GM18505 (cell line): ENCODE measurements around the gene OARD1.
"Not testable (repeated sequence)": the region's sequence is repeated elsewhere in the genome, so short reads cannot be mapped to it uniquely, and the experiment has no call there.

Source experiments
- ATAC-seq: cut with Tn5 transposase; IDR thresholded peaks from one replicate; pipeline ENCODE4 v1.9.1; 2021; ENCODE audit not compliant: unreplicated experiment
- POLR2A ChIP-seq: IDR thresholded peaks from 4 replicates; pipeline ENCODE4 v1.6.1; 2011; ENCODE audit warnings: borderline replicate concordance; ENCODE audit not compliant: insufficient read depth, insufficient read length; ENCODE audit errors: extremely low read depth

OARD1 gene, protein sequence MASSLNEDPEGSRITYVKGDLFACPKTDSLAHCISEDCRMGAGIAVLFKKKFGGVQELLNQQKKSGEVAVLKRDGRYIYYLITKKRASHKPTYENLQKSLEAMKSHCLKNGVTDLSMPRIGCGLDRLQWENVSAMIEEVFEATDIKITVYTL

GRCh38 chr6:41071923-41072835 is at the start of gene OARD1:
OARD1 (minus strand) TSS chr6:41072356; CDS start chr6:41071634, 722 bp downstream.
- peak; percentile 56 for ATAC-seq
- peak; percentile 71 for TF ChIP-seq POLR2A

- TF ChIP-seq POLR2A, result no peak
- ATAC-seq, result no peak
These were observed 47.9 kb upstream of the OARD1 start for GRCh38 chr6:41120058-41120457.

DNA sequence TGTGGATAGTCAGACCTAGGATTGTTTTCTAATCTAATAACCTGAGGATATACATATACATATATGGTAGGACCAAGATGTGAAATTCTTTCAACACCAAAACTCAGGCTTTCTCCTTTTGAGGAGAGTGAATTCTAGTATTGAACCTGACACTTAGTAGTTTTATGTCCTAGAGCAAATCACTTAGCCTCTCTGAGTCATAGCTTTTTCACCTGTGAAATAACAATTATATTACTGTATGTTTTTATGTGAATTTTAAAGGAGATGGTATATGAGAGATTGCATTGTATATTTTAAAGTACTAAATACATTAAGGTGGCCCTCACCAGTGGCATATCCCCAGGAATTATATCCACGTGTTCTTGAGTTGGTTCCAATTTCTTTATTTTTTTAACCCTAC is 47.4 kb upstream of the OARD1 start:
- no peak for ATAC-seq
- TF ChIP-seq POLR2A, result no peak

DNA sequence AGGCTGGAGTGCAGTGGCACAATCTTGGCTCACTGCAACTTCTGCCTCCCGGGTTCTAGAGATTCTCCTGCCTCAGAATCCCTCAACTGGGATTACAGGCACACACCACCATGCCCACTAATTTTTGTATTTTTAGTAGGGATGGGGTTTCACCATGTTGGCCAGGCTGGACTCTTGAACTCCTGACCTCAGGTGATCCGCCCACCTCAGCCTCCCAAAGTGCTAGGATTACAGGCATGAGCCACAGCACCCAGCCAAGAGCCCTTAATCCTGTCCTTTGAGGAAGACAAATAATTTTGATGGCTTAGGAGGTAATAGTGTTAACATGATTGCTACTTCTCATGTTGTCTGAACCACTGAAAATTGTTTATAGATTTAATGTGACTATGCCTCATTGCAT is 42.9 kb upstream of the OARD1 start:
- not testable (repeated sequence) for ATAC-seq

- no peak for ATAC-seq
- no peak for TF ChIP-seq POLR2A
These were observed 38.9 kb upstream of the OARD1 start for GRCh38 chr6:41111017-41111416.

DNA sequence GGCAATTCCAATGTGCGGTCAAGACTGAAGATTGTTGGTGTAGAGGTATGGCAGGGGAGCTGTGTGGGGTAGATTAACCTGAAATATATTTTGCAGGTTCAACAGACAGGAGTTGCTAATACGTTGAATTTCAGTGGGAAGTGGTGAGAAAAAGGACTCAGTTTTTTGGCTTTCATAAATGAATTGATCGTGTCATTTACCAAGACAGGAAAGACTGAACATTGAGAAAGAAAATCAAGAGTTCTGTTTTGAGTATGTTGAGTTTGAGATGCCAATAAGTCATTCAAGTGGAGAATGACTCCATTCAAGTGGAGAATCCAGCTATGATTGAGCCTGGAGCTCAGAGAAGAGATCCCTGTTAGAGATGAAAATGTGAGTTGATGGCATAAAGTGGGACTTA is 31.7 kb upstream of the OARD1 start:
- TF ChIP-seq POLR2A, result no peak
- no peak for ATAC-seq

DNA sequence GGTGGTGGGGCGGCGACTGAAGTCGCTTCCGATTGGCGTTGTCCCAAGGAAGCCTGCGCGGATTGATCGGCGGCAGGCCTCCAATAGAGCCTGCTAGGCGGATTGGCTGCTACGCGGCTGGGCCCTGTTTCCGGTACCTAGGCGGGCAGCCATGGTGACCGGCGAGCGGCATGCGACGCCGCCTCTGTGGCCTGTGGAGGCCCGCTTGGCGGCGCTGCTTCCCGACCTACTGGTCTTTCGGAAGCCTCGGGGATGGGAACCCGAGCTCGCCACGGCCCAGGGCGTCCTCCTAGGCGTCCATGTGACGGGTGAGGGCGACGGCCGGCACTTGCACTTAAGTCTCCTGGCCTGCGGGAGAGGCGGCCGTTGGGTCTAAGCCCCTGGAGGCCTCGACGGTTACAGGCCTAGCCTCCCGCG is 28.7 kb upstream of the OARD1 start:
- no peak for ATAC-seq
- no peak for TF ChIP-seq POLR2A

GRCh38 chr6:41098366-41098765 is 26.2 kb upstream of the OARD1 start:
- ATAC-seq, result no peak
- TF ChIP-seq POLR2A, result no peak

DNA sequence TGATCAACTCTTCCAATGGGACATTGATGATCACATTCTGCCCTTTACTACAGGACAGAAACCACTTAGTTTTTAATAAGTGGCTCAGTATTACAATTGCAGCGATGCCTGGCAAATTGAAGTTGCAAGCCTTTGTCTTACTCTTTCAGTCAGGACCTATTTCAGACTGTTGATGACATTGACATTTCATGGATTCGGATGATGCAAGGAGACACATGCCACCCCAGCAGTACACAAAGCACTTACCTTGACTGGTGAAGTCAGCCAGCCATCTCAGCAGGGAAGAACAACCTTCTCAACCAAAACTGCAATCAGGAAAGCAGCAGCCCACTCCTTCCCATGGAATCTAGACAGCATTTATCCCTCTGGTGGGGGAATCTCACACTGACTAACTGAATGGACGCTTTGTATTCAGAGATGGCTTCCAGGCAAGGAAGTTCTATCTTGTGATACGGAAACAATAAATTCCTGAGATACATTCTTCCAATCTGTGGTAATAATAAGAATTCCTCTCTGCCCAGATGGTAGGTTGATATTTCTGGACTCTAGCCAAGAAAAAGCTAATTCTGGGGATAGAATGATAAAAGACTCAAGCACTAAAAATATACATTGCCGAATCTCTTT is 25.4 kb upstream of the OARD1 start:
- no peak for ATAC-seq
- no peak for TF ChIP-seq POLR2A

DNA sequence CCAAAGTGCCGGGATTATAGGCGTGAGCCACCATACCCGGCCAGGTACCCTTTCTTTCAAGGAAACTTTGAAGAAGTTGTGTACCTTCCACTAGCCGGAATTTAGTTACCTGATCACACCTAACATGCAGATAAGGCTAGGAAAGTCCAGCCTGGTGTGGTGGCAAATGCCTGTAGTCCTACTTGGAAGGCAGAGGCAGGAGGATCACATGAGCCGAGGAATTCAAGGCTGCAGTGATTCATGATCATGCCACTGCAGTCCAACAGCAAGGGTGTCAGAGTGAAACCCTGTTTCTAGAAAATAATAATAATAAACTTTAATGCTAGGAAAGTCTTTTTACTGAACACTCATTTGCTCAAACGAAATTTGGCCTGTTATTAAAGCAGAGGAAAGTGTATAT is 21.6 kb upstream of the OARD1 start:
- TF ChIP-seq POLR2A, result no peak
- no peak for ATAC-seq

- no peak for TF ChIP-seq POLR2A
- no peak for ATAC-seq
These were observed 20.4 kb upstream of the OARD1 start for GRCh38 chr6:41092421-41093140.

GRCh38 chr6:41090841-41091761 is 18.9 kb upstream of the OARD1 start:
- no peak for TF ChIP-seq POLR2A
- no peak for ATAC-seq
